ENCODE data around the gene KASH5.

KASH5 gene
- 0 to 0.31 (median 0.08) reads per million in 4 donors for total RNA-seq

- peak; percentile 74 to 88 (median 77) for DNase-seq
Measured at GRCh38 chr19:49387936-49388372, at the start of gene KASH5. TSS of gene KASH5 (plus strand) at chr19:49388249. CDS start at chr19:49390884, 2,635 bp downstream.

- DNase-seq: no peak
Measured at GRCh38 chr19:49338691-49339300, 49.3 kb upstream of the KASH5 start.

GRCh38 chr19:49339301-49340068 is 48.6 kb upstream of the KASH5 start:
- DNase-seq: no peak

GRCh38 chr19:49340069-49340864 is 47.8 kb upstream of the KASH5 start:
- no peak for DNase-seq

GRCh38 chr19:49340865-49341718 is 47.0 kb upstream of the KASH5 start:
- DNase-seq: no peak

- DNase-seq: no peak
Measured at GRCh38 chr19:49342291-49342721, 45.7 kb upstream of the KASH5 start.

- DNase-seq: no peak
Measured at GRCh38 chr19:49343123-49343522, 44.9 kb upstream of the KASH5 start.

- no peak for DNase-seq
Measured at GRCh38 chr19:49344505-49345423, 43.3 kb upstream of the KASH5 start.

GRCh38 chr19:49347191-49347590 is 40.9 kb upstream of the KASH5 start:
- DNase-seq: no peak

GRCh38 chr19:49347835-49348234 is 40.2 kb upstream of the KASH5 start:
- no peak for DNase-seq

GRCh38 chr19:49348305-49349189 is 39.5 kb upstream of the KASH5 start:
- DNase-seq: no peak

GRCh38 chr19:49349567-49349966 is 38.5 kb upstream of the KASH5 start:
- no peak for DNase-seq

GRCh38 chr19:49355909-49356353 is 32.1 kb upstream of the KASH5 start:
- no peak for DNase-seq

GRCh38 chr19:49356382-49356781 is 31.7 kb upstream of the KASH5 start:
- DNase-seq: no peak

- no peak for DNase-seq
Measured at GRCh38 chr19:49357186-49357585, 30.9 kb upstream of the KASH5 start.

- no peak for DNase-seq
Measured at GRCh38 chr19:49359851-49360820, 27.9 kb upstream of the KASH5 start.

- DNase-seq: no peak
Measured at GRCh38 chr19:49361438-49362047, 26.5 kb upstream of the KASH5 start.

Measured in T-helper 1 cell (primary cell).